NCI-H510A treated with DMSO at 0.1 percent for 48 hours (cell line): ENCODE data around the gene CNOT1.
"Not testable (repeated sequence)": the region's sequence is repeated elsewhere in the genome, so short reads cannot be mapped to it uniquely, and the experiment has no call there.

Experiments
- DNase-seq: peaks from one replicate; lab custom pipeline; 2025; lab: John Stamatoyannopoulos, UW

Gene CNOT1

GRCh38 chr16:58638148-58639036, 8.8 kb upstream of the CNOT1 start:
- DNase-seq, result no peak

- not testable (repeated sequence) for DNase-seq
Observed at GRCh38 chr16:58637021-58637420, 7.4 kb upstream of the CNOT1 start.

GRCh38 chr16:58636466-58636865, 6.8 kb upstream of the CNOT1 start:
- no peak for DNase-seq

GRCh38 chr16:58635502-58635901, 5.9 kb upstream of the CNOT1 start:
- DNase-seq, result no peak

GRCh38 chr16:58634265-58634802, 4.7 kb upstream of the CNOT1 start:
- no peak for DNase-seq

GRCh38 chr16:58628845-58629732, 537 bp downstream of the CNOT1 start:
- no peak for DNase-seq

GRCh38 chr16:58624209-58624608, 5.4 kb downstream of the CNOT1 start:
- DNase-seq, result no peak

GRCh38 chr16:58620396-58620795, 9.2 kb downstream of the CNOT1 start:
- no peak for DNase-seq

GRCh38 chr16:58615280-58615679, 14.3 kb downstream of the CNOT1 start:
- no peak for DNase-seq

- no peak for DNase-seq
Observed at GRCh38 chr16:58614860-58615259, 14.8 kb downstream of the CNOT1 start.

- DNase-seq, result no peak
Observed at GRCh38 chr16:58614212-58614611, 15.4 kb downstream of the CNOT1 start.

- not testable (repeated sequence) for DNase-seq
Observed at GRCh38 chr16:58612965-58613364, 16.7 kb downstream of the CNOT1 start.

GRCh38 chr16:58608601-58609136, 21.0 kb downstream of the CNOT1 start:
- no peak for DNase-seq

GRCh38 chr16:58605562-58605961, 24.1 kb downstream of the CNOT1 start:
- no peak for DNase-seq

- no peak for DNase-seq
Observed at GRCh38 chr16:58591083-58591482, 38.5 kb downstream of the CNOT1 start.

- no peak for DNase-seq
Observed at GRCh38 chr16:58589326-58589905, 40.2 kb downstream of the CNOT1 start.

- no peak for DNase-seq
Observed at GRCh38 chr16:58588406-58588805, 41.2 kb downstream of the CNOT1 start.

GRCh38 chr16:58586340-58587030, 43.1 kb downstream of the CNOT1 start:
- DNase-seq, result no peak

- no peak for DNase-seq
Observed at GRCh38 chr16:58584831-58585505, 44.7 kb downstream of the CNOT1 start.

GRCh38 chr16:58582971-58583765, 46.5 kb downstream of the CNOT1 start:
- DNase-seq, result no peak
